ENCODE data around the gene PDE3A.

GRCh38 chr12:20463913-20464524 lies 95.7 kb downstream of the PDE3A start:
- peak; percentile 86 for TF ChIP-seq CTCF (conservative IDR thresholded peaks at IDR 0.05)
- TF ChIP-seq ZFX (IDR thresholded peaks at IDR 0.05) = no peak
